Measurements from ENCODE around the gene SLC16A10.
A peak's percentile ranks its signal among the peaks of the same experiment; 100 is the strongest.
"Not testable (repeated sequence)": the region's sequence is repeated elsewhere in the genome, so short reads cannot be mapped to it uniquely, and the experiment has no call there.

SLC16A10 gene

DNA sequence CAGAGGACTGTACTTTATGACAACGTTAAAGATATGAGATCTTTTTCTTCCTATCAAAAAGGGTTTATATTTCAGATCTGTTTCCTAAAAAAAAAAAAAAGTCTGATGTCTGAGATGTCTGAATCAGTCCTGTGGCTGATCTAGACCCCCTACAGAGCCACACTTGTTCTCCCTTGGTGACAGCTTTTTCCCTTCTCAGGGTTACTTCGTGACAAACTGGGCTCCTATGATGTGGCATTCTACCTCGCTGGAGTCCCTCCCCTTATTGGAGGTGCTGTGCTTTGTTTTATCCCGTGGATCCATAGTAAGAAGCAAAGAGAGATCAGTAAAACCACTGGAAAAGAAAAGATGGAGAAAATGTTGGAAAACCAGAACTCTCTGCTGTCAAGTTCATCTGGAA, 134.5 kb downstream of the SLC16A10 start:
- DNase-seq, result no peak

DNA sequence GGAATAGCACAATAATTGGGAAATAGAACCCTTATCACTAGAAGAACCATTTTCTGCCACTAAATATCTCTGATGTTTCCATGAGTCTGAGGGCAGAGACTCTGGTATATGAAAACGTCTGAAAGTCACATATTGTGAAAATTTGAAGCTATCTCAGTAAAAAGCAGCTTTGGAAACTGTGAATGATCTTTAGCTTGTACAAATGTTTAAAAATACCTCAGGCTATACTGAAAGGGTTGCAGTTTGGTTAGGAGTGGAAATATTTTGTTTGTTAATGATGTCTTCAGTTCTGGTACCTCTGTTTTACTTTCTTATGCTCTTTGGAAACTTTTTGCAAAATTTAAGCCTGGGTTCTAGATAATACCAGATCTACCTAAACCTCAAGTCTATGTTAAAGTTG, 135.0 kb downstream of the SLC16A10 start:
- DNase-seq, result no peak

DNA sequence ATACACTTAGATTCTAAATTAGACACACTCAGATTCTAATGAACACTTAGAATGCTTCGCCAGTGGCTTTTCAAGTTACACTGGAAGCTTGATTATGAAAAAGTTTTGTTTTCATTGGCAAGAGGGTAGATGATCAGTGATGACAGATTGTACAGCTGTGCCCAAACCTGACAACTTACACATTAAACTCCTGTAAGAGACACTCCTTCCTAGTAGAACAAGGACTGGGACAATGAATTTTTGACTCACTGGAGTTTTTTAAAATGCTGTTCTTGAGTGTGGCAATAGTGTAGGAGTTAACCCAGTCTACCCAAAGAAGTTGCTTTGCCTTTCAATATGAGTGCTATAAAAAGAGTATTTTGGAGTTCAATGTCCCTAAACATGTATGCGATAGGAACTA, 140.8 kb downstream of the SLC16A10 start:
- no peak for DNase-seq

DNA sequence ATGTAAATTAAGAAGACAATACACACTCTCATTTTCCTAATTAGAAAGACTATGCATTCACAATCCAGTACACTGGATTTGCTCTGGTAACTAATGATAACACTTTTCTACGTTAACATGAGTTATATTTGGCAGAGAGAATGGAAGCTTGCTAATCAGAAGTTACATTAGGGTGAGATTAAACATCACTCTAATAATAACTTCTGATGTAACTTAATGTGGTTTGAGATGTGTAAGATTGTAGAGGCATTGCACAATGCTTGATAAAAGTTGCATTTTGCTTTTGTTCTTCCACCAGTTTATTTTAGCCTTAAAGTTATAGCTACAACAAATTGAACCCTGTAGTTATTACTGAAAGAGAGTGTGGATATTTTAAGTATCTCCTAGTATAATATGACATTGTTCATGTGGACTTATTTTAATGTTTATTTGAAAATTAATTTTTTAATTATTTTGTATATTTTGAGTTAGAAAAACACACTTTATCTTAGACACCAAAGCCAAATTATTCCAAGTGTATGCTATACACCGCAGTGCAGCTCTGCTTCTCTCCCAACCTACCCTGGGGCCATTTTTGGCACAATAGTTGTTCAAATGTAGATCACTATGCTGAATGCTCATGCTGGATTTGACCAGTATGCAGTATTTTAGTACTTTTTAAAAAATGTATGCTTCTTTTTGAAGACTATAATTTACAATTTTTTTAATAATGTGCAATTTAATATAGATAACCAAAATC, 143.2 kb downstream of the SLC16A10 start:
- no peak for DNase-seq

GRCh38 chr6:111231090-111231459, 143.8 kb downstream of the SLC16A10 start:
- DNase-seq, result no peak

- DNase-seq, result no peak
Observed at GRCh38 chr6:111237852-111238251, 150.5 kb downstream of the SLC16A10 start.

GRCh38 chr6:111238464-111239119, 151.3 kb downstream of the SLC16A10 start:
- DNase-seq, result no peak

- no peak for DNase-seq
Observed at GRCh38 chr6:111239461-111239860, 152.2 kb downstream of the SLC16A10 start.

DNA sequence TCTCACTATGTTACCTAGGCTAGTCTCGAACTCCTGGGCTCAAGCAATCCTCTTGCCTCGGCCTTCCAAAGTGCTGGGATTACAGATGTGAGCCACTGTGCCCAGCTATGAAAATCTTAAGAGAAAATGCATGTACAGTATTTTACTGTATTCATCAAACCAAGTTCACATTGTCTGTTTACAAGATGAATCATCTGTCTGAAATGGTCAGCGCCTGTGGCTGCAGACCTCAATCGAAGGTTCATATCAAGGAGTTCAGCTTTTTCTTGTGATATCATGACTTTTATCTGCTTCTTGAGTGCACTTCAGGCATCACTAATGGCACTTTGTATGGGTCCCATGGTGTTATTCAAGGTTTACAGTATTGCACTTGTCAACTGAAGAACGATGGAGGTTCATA, 155.1 kb downstream of the SLC16A10 start:
- DNase-seq, result no peak

- DNase-seq, result no peak
Observed at GRCh38 chr6:111243095-111243494, 155.8 kb downstream of the SLC16A10 start.

GRCh38 chr6:111248789-111249188, 161.5 kb downstream of the SLC16A10 start:
- DNase-seq, result no peak

- no peak for DNase-seq
Observed at GRCh38 chr6:111250791-111251354, 163.6 kb downstream of the SLC16A10 start.

GRCh38 chr6:111252726-111253125, 165.4 kb downstream of the SLC16A10 start:
- no peak for DNase-seq

DNA sequence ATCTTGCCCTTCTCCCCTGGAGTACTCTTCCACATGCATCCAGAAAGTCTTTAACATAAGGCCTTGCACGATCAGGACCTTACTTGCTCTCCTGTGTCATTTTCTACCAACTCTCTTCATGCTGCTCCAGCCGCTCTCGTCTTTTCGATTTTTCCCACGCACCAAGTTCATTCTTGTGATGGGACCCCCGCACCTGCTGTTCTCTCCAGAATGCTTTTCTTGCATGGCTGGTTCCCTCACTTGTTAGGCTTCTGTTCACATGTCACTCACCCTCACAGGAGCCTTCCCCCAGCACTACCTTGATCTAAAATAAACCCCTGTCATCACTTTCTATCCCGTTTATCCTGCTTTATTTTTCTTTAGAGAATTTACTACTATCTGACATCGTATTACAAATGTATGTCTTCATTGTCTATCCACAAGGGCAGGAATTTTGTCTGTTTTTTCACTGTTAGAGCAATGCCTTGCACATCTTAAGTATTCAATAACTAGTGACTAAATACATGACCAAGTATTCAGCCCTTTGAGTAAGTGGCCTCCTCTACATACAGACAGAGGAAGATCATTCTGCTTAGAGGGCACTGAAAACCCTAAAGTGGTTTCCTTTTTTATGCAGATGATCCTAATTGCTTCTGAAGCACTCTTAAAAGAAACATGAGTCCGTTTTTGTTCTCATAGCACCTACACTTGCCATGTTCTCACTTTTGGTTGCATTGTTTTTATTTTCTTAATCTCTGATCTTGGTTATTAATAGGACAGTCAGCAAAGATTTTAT, 166.9 kb downstream of the SLC16A10 start:
- DNase-seq, result no peak

DNA sequence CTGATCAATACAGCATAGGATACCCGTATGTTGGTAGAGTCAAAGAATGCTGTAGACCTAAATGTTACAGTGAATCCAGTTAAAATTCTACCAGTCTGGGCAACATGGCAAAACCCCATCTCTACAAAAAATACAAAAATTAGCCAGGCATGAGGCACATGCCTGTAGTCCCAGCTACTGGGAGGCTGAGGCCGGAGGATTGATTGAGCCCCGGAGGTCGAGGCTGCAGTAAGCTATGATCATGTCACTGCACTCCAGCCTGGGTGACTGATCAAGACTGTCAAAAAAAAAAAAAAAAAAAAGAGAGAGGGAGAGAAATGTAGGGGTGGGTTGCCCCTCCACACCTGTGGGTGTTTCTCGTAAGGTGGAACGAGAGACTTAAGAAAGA, 167.5 kb downstream of the SLC16A10 start:
- no peak for DNase-seq

DNA sequence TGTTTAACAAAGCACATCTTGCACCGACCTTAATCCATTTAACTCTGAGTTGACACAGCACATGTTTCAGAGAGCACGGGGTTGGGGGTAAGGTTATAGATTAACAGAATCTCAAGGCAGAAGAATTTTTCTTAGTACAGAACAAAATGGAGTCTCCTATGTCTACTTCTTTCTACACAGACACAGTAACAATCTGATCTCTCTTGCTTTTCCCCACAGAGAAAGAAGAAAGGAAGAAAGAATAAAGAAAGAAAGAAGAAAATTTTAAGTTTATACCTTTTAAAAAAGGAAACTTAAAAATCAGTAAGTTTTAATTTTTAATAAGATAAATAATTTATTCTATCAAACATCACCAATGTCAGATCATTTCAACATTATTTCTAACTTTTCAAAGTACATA, 168.5 kb downstream of the SLC16A10 start:
- DNase-seq, result not testable (repeated sequence)

DNA sequence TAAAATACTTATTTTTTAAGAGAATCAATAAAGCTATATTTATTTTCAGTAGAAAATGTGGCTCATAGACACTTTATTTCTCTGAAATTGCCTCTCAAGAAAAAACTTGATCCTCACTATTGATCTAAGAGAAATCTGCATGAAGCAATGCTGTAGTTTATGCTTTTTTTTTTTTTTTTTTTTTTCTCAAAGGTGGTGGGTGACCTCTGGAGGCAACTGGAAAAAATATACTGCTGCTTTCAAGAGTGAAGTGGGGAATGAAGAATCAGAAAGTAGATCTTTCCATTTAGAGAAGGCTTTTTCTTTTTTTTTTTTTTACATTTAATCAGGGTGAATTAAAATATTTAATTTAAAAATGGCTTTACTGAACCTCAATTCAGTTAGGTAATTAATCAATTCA, 169.3 kb downstream of the SLC16A10 start:
- DNase-seq, result no peak

DNA sequence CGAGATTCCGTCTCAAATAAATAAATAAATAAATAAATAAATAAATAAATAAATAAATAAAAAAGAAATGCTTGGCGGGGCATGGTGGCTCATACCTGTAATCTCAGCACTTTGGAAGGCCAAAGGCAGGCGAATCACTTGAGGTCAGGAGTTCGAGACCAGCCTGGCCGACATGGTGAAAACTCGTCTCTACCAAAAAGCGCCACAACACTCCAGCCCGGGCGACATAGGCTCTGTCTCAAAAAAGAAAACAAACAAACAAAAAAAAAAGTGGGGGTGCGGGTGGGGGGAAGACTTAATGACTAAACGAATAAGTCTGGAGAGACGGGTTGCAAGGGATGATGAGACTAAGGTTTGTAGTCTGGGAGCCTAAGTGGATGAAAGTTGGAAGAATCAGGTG, 170.7 kb downstream of the SLC16A10 start:
- no peak for DNase-seq

DNA sequence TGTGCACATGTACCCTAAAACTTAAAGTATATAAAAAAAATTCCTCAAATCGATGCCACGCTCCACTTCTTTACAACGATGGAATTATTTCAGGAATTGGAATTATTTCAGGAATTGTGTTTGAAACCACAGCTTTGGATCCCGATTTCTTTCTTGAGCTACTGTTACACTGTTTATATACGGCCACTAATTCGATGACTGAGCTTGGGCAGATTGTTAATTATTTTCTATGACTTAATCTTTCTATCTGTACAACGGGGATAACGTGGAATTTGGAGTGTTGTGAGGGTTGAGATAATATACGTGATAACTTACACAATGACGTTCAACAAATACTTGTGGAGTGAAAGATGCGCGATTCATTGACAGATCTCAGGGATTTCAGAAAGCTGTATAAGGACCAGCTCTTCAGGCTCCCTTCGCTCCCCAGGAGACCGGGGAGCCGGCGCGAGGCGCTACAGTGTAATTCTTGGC, 171.3 kb downstream of the SLC16A10 start:
- no peak for DNase-seq

GRCh38 chr6:111259089-111259831, 172.0 kb downstream of the SLC16A10 start:
- DNase-seq, result peak; percentile 99

GRCh38 chr6:111260570-111261298, 173.4 kb downstream of the SLC16A10 start:
- DNase-seq, result no peak

GRCh38 chr6:111263837-111264236, 176.5 kb downstream of the SLC16A10 start:
- DNase-seq, result no peak
